Left renal pelvis (tissue), 4 donors: Measurements from ENCODE around the gene CTSD. TPM values are rescaled to one million over a fixed set of nuclear protein-coding genes. Genes with fewer than 3 reads are reported as not detected.

Experiments used
- polyA plus RNA-seq, 4 donors: library from polyadenylated mRNA; unstranded; fragments of 120-200 nt; gene quantifications; one replicate each; pipeline ENCODE4 v1.2.1, GENCODE V29; 2013; ENCODE audit not compliant: insufficient read length in 4 of 4

Gene CTSD
- polyA plus RNA-seq, 4 donors: 171 to 263 (median 222) TPM

Other genes starting within 250 kb of the CTSD start
- gene DUSP8, start 191.7 kb downstream of the CTSD start, polyA plus RNA-seq: 1 to 10 TPM; 2.6 to 5.5 (median 4.4) TPM
- gene KRTAP5-1, start 178.6 kb downstream of the CTSD start, polyA plus RNA-seq: under 1 TPM in 2 of 4 donors, not detected in 2; 0.24 to 0.63 TPM
- not detected for gene KRTAP5-2, start 165.6 kb downstream of the CTSD start, polyA plus RNA-seq
- under 1 TPM in 1 of 4 donors, not detected in 3; 0.31 TPM for gene KRTAP5-3, start 155.5 kb downstream of the CTSD start, polyA plus RNA-seq
- not detected for gene KRTAP5-4, start 141.8 kb downstream of the CTSD start, polyA plus RNA-seq
- gene KRTAP5-5, start 134.2 kb downstream of the CTSD start, polyA plus RNA-seq: not detected
- not detected for gene KRTAP5-6, start 66.7 kb downstream of the CTSD start, polyA plus RNA-seq
- gene IFITM10, start 13.3 kb downstream of the CTSD start, polyA plus RNA-seq: under 1 TPM; 0.11 to 0.47 (median 0.22) TPM
- 1 to 10 TPM in 1 of 4 donors, under 1 TPM in 1, not detected in 2; 0.42 to 1.1 TPM for gene SYT8, start 71.1 kb upstream of the CTSD start, polyA plus RNA-seq
- 1 to 10 TPM in 1 of 4 donors, under 1 TPM in 2, not detected in 1; 0.45 to 1.0 (median 0.78) TPM for gene TNNI2, start 75.1 kb upstream of the CTSD start, polyA plus RNA-seq
- 10 to 100 TPM in 1 of 4 donors, 1 to 10 TPM in 3; 5.2 to 10.8 (median 7.3) TPM for gene LSP1, start 89.2 kb upstream of the CTSD start, polyA plus RNA-seq
- under 1 TPM; 0.04 to 0.26 (median 0.17) TPM for gene PRR33, start 128.0 kb upstream of the CTSD start, polyA plus RNA-seq
- gene TNNT3, start 155.8 kb upstream of the CTSD start, polyA plus RNA-seq: 10 to 100 TPM in 3 of 4 donors, 1 to 10 TPM in 1; 5.6 to 16.9 (median 11.3) TPM
- 10 to 100 TPM; 32.8 to 74.1 (median 50.0) TPM for gene MRPL23, start 183.4 kb upstream of the CTSD start, polyA plus RNA-seq
- 1,000 to 10,000 TPM; 3,036 to 8,071 (median 3,586) TPM for gene H19, start 233.9 kb upstream of the CTSD start, polyA plus RNA-seq